Measurements from ENCODE around the gene TTC21B. TPM values are rescaled to one million over a fixed set of nuclear protein-coding genes. Genes with fewer than 3 reads are reported as not detected.
A peak's percentile ranks its signal among the peaks of the same experiment; 100 is the strongest.

TTC21B gene
- total and polyA plus RNA-seq, 12 donors, result 3.3 to 17.9 (median 13.3) TPM

DNA sequence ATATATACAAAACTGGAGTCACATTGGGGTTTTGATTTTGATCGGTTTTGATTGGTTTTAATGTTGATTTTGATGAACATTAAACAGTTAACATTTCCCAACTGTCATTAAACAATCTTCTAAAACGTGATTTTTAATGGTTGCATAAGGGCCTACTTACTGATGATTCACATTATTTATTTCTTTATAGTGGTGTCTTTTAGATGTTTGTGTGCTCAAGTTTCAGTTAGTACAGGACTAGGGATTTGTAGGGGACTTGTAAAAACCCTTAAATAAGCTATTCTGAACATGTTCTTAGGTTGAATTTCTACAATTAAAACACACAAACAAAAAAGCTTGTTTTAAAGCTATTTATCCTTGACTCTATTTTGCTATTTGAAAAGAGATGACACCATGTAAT, 61.6 kb downstream of the TTC21B start:
- intact Hi-C loops (cut with DNase I), result loop anchor here in 1 of 10 donors (10.0 kb wide), 1 partner anchor 53 kb away; no protein-coding TSS in a partner anchor
- Histone ChIP-seq H3K27me3 (no peaks in the 10 kb centered on the region), H3K4me3 (no peak overlapping the region), H3K27ac (no peak overlapping the region), H3K9me3 (no peaks in the 10 kb centered on the region), H3K4me1 (peaks cover 0 to 16% (median 0%) of the 10 kb centered on the region in 9 donors), H3K36me3 (peaks cover 0 to 96% (median 10%) of the 10 kb centered on the region in 9 donors)
- DNase-seq (no peak), ATAC-seq (no peak)
- TF ChIP-seq, protein P1, sequence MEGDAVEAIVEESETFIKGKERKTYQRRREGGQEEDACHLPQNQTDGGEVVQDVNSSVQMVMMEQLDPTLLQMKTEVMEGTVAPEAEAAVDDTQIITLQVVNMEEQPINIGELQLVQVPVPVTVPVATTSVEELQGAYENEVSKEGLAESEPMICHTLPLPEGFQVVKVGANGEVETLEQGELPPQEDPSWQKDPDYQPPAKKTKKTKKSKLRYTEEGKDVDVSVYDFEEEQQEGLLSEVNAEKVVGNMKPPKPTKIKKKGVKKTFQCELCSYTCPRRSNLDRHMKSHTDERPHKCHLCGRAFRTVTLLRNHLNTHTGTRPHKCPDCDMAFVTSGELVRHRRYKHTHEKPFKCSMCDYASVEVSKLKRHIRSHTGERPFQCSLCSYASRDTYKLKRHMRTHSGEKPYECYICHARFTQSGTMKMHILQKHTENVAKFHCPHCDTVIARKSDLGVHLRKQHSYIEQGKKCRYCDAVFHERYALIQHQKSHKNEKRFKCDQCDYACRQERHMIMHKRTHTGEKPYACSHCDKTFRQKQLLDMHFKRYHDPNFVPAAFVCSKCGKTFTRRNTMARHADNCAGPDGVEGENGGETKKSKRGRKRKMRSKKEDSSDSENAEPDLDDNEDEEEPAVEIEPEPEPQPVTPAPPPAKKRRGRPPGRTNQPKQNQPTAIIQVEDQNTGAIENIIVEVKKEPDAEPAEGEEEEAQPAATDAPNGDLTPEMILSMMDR (IDR thresholded peaks at IDR 0.05), result no peak
- 79 to 83% methylated on average over 2 of the region's 2 CpGs for WGBS, 2 donors

DNA sequence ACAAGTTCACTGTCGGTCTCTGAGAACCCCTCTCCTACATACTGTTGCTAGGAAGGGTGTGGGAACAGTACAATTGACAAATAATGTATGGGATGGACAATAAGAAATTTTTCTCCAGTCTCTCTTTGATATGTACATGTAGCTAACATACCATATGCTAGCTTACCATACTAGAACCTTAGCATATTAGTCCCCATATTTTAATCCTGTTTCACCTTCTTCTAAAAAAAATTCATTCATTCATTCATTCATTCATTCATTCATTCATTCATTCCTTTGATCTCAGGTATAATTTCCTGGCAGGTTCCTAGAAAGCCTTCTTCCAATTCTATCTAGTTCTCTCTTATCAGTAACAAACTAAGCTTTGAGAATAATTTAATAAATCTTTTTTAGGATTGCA, 62.2 kb downstream of the TTC21B start:
- no peaks in the 10 kb centered on the region for H3K9me3 ChIP-seq
- no peak for DNase-seq
- intact Hi-C loops (cut with DNase I), result loop anchor here in 1 of 10 donors (10.0 kb wide), 1 partner anchor 53 kb away; no protein-coding TSS in a partner anchor
- H3K36me3 ChIP-seq, result peaks cover 0 to 96% (median 8%) of the 10 kb centered on the region in 9 donors
- TF ChIP-seq, protein P1 (IDR thresholded peaks at IDR 0.05), result no peak
- H3K27me3 ChIP-seq, result no peaks in the 10 kb centered on the region
- H3K4me3 ChIP-seq, result no peak overlapping the region
- ATAC-seq, result no peak
- H3K4me1 ChIP-seq, result peaks cover 0 to 16% (median 0%) of the 10 kb centered on the region in 9 donors
- 98 to 100% methylated on average over 1 of the region's 1 CpG for WGBS, 2 donors
- H3K27ac ChIP-seq, result no peak overlapping the region

DNA sequence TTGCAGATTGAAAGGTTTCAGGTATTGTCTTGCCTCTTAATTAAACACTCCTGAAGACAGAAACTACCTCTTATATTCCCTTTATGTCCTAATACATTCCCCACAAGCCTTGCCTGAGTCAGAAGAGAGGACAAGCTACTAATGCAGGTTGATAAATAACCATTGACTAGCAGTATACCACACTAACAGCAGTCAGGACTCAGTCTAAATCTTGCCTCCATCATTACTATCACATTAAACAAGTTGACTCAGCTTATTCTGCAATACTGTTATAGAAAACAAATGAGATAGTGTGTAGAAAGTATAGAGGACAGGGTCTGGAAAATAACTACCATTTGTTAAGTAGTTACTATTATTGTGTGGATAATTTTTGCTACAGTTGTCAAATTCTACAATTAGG, 63.8 kb downstream of the TTC21B start:
- TF ChIP-seq, protein P1 (IDR thresholded peaks at IDR 0.05), result no peak
- peaks cover 0 to 16% (median 0%) of the 10 kb centered on the region in 9 donors for H3K4me1 ChIP-seq
- H3K36me3 ChIP-seq, result peaks cover 0 to 95% (median 8%) of the 10 kb centered on the region in 9 donors
- H3K27ac ChIP-seq, result no peak overlapping the region
- intact Hi-C loops (cut with DNase I), result loop anchor here in 1 of 10 donors (10.0 kb wide), 1 partner anchor 55 kb away; no protein-coding TSS in a partner anchor
- no peak for DNase-seq
- ATAC-seq, result no peak
- no peaks in the 10 kb centered on the region for H3K27me3 ChIP-seq
- H3K9me3 ChIP-seq, result no peaks in the 10 kb centered on the region
- H3K4me3 ChIP-seq, result no peak overlapping the region

DNA sequence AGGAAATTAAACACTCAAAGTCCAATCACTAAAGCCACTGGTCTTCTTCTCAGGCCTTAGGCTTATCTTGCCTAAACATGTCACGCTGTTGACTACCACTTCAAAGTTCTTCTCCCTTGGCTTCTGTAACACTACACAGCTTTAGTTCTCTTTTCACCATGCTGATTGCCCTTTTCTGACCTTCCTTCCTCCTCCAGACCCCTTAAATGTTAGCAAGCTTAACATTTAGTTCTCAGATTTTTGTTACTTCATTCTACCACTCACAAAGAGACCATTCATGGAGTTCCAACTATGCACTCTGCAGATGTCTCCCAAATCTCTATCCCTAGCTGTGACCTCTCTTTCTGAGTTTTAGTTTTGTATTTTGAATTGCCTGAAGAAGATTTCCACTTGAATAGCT, 64.4 kb downstream of the TTC21B start:
- H3K27ac ChIP-seq, result peak overlapping the region in 1 of 10 donors; percentile 41
- TF ChIP-seq, protein P1 (IDR thresholded peaks at IDR 0.05), result no peak
- whole genome bisulfite sequencing, 2 donors, result 54 to 56% methylated on average over 1 of the region's 1 CpG
- H3K4me3 ChIP-seq, result no peak overlapping the region
- peaks cover 0 to 95% (median 10%) of the 10 kb centered on the region in 9 donors for H3K36me3 ChIP-seq
- H3K4me1 ChIP-seq, result peaks cover 0 to 16% (median 0%) of the 10 kb centered on the region in 9 donors
- no peaks in the 10 kb centered on the region for H3K27me3 ChIP-seq
- no peaks in the 10 kb centered on the region for H3K9me3 ChIP-seq
- DNase-seq, result no peak
- intact Hi-C loops (cut with DNase I), result no loop called here
- ATAC-seq, result peak in 3 of 8 donors; percentile 42 to 57 (median 53)

Measured in heart right ventricle (tissue), 16 donors.